ENCODE data around the gene ITPR2.

DNA sequence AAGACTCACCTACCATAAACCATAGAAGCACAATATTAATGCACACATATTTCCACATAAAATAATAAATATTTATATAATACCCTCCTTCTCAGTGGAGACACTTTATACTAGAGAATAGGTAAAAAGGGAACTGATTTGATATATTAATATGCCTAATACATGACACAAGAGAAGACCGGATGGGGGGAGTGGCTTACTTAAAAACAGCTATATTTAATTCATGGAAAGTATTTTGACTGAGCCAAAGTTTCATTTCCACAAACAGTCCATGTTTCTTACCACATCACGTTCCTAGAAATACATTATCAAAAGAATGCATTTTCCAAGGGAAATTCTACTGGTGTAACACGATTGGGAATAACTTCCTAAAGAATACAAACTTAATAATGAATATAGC lies 63.4 kb downstream of the ITPR2 start:
- TF ChIP-seq CTCF (IDR thresholded peaks at IDR 0.05) (no peak), YY1 (IDR thresholded peaks at IDR 0.05; ENCODE audit: low read depth) (no peak), RAD21 (IDR thresholded peaks at IDR 0.05; ENCODE audit: low read length) (no peak), NFIC (IDR thresholded peaks at IDR 0.05; ENCODE audit: borderline replicate concordance) (no peak), CHD2 (IDR thresholded peaks at IDR 0.05; ENCODE audit: low read length, partially characterized antibody) (no peak), ZBTB33 (IDR thresholded peaks at IDR 0.05; ENCODE audit: borderline replicate concordance, low read depth) (no peak), RXRA (IDR thresholded peaks at IDR 0.05; ENCODE audit: borderline replicate concordance, low read depth) (no peak), POLR2AphosphoS5 (IDR thresholded peaks at IDR 0.05; ENCODE audit: low read depth, low read length) (no peak), EP300 (IDR thresholded peaks at IDR 0.05; ENCODE audit: borderline replicate concordance in 1 of 2, low read depth in 1 of 2, low read length in 1 of 2) (no peak)
